ENCODE data around the gene SBSN.

SBSN gene

GRCh38 chr19:35509018-35509652 lies 19.0 kb downstream of the SBSN start:
- DNase-seq (ENCODE audit: low spot score): peak; percentile 68
- FAIRE-seq: no peak

DNA sequence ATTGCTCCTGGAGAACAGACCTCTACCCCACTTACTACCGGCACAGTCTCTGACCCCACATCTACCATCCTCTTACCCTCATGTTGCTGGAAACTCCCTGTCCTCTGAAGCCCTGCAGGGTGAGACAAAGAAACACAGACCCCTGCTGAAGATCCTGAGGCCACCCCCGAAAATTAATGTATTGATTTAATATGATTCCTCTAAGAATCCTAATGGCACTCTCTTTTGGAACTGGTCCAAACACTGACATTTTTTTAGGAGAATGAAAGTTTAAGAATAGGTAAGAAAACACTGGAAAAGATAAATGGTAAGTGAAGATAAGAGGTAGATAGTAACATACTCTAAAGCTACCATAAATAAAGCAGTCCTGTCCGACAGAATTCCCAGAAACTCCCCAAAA lies 20.0 kb downstream of the SBSN start:
- no peak for FAIRE-seq
- DNase-seq (ENCODE audit: low spot score): no peak

DNA sequence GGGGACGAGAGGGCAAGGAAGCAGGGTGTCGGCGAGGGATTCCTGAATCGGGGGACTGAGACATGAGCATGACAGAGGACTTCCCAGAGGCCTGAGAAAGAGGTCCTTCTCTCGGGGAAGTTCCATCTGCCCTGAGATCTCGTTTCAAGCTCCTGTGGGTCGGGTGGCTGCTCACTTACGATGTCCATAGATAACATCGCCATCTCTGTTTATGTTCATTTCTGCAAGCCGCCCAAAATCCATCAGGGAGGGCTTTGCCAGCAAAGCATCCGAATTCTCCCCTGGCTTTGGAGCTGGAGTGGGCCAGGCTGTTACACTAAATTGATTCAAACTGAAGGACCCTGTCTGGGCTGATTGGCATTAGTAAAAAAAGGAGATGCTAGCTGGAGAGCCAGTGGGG lies 20.6 kb downstream of the SBSN start:
- DNase-seq (ENCODE audit: low spot score) (no peak), FAIRE-seq (no peak)

- DNase-seq (ENCODE audit: low spot score): no peak
These were observed 22.1 kb downstream of the SBSN start for GRCh38 chr19:35506011-35506410.

DNA sequence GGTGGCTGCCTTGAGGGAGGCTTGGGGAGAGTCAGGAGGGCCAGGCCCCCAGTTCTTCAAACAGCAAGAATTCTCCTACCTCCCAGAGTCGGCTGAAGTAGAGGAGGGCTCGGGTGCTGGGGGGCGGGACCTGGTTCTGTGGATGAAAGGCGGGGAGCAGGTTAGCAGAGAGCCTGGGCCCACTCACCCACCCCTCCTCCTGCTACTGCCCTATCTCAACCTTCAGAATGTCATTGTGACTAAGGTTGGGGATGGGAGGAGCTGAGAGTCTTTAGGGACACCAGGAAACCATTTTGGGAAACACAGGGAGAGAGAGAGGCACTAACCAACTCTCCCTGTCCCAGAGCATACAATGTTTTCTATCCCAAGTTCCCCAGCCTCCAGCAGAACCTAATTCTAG lies 25.4 kb downstream of the SBSN start:
- no peak for DNase-seq (ENCODE audit: low spot score)
- FAIRE-seq: no peak

More at GRCh38 chr19:35506011-35506410, 22.1 kb downstream of the SBSN start:
- no peak for FAIRE-seq

- FAIRE-seq: no peak
- DNase-seq (ENCODE audit: low spot score): peak; percentile 57
These were observed 26.4 kb downstream of the SBSN start for GRCh38 chr19:35501684-35502083.

DNA sequence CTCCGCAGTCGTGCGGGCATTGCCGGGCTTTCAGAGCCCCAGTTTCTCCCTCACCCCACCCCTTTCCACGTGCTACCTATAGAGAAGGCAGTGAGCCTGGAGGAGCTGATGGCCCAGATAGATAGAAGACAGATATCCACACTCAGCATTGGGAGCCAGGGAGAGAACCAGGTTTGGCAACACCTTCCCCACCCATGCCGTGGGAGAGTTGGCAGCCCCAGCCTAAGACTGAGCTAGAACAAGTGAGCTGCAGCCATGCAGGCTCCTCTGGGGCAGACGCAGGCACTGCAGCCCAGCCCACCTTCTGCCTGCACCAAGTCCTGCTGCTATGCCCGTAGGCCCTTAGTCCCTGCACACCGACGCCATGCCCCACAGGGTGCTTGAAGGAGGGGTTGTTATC lies 27.5 kb downstream of the SBSN start:
- FAIRE-seq (no peak), DNase-seq (ENCODE audit: low spot score) (no peak)

GRCh38 chr19:35498984-35499527 lies 29.1 kb downstream of the SBSN start:
- DNase-seq (ENCODE audit: low spot score) (no peak), FAIRE-seq (no peak)

DNA sequence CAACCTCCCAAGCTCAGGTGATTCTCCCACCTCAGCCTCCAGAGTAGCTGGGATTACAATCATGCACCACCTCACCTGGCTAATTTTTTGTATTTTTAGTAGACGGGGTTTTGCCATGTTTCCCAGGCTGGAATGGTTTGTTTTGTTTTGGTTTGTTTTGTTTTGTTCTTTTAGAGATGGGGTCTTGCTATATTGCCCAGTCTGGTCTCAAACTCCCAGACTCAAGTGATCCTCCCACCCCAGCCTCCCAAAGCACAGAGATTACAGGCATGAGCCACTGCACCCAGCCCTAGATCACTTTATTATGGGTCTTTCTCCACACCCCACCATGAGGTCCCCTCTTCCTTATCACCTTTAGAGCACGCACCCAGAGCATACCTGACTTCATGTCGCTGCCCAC lies 29.9 kb downstream of the SBSN start:
- DNase-seq (ENCODE audit: low spot score): no peak
- FAIRE-seq: no peak

DNA sequence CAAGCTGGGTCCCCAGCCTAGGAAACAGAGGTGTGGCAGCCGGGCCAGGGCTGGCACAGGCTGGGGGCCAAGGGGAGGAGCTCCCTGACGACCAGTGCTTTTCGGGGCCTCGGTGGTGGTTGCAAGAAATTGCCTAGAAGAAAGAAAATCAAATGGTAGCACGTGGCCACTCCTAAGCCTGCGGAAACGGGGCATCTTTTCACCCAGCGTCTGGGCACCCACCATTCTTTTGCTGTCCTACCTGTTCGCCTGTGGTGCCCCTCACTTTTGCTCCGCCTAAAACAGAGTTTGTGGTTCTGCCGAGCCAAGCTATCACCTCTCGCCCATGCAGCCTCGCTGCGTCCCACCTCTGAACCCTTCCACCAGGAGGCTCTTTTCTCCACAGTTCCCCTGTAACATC lies 30.7 kb downstream of the SBSN start:
- DNase-seq (ENCODE audit: low spot score) (no peak), FAIRE-seq (no peak)

GRCh38 chr19:35495107-35496064 lies 32.7 kb downstream of the SBSN start:
- DNase-seq (ENCODE audit: low spot score): peak; percentile 89
- peak; percentile 91 for FAIRE-seq

DNA sequence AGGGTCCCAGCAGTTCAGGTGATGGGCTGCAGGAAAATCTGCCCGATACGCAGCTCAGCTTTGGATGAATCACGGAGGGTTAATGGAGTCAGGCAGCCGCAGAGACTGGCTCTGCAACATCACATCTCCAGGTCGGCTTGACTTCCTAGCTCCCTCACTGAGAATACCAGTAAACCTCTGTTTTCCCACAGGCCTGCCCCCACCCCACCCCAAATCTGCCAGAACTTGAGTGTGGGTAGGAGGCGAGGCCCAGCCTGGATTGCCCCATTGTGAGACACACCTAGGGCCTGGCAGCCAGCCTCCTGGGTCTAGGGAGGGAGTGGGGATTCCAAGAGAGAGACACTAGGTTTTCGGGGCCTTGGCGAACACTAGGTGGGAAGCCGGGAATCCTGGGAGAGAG lies 34.1 kb downstream of the SBSN start:
- FAIRE-seq (no peak), DNase-seq (ENCODE audit: low spot score) (no peak)

- FAIRE-seq: peak; percentile 52
- no peak for DNase-seq (ENCODE audit: low spot score)
These were observed 36.2 kb downstream of the SBSN start for GRCh38 chr19:35491836-35492360.

DNA sequence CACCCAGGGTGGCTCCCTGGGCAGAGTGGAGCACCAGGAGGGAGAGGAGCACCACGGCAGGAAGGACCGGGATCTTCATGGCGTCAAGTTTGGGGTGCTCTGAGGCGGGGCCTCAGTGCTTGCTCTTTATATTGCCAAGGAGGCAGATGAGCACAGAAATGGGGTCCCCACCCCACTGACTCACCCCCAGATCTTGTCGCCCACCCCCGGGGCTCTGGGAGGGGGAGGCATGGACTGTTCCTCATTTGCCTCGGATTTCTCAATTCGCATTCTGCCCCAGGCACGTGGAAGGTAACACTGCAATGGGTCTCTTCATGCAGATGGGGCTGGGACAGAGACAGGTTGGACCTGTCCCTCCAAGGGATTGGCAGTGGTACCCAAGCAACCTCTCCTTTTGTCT lies 37.7 kb downstream of the SBSN start, which contains the start of gene KRTDAP:
Gene KRTDAP, minus strand, starts transcription at position 101 of the 400 bp plus-strand sequence. Its CDS starts 22 bp downstream, at position 79.
- DNase-seq (ENCODE audit: low spot score): no peak
- no peak for FAIRE-seq

GRCh38 chr19:35488677-35489076 lies 39.4 kb downstream of the SBSN start:
- FAIRE-seq (no peak), DNase-seq (ENCODE audit: low spot score) (no peak)

- DNase-seq (ENCODE audit: low spot score): no peak
- no peak for FAIRE-seq
These were observed 40.4 kb downstream of the SBSN start for GRCh38 chr19:35487656-35488182.

DNA sequence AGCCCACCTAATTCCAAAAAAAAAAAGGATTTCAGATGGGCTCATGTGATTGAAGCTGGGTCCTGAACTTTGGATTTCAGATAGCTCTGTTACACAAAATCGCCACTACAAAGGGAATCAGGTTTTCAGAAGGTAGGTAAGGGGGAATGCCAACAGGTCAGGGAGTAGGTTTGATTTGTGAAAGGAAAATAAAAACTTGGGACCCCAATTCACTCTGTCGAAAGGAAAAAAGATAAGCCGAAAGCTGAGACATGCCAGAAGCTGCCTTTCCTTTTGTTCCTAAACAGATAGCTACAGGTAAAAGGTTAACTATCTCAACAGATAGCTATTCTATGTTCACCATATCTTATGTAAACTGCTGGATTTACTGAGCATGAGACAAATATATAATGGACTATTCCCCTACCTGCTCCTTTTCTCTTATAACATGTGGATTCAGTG lies 41.8 kb downstream of the SBSN start:
- FAIRE-seq: no peak

GRCh38 chr19:35484252-35485036 lies 43.7 kb downstream of the SBSN start:
- FAIRE-seq (no peak), DNase-seq (ENCODE audit: low spot score) (no peak)

More for the DNA sequence above, 41.8 kb downstream of the SBSN start:
- DNase-seq (ENCODE audit: low spot score): no peak

DNA sequence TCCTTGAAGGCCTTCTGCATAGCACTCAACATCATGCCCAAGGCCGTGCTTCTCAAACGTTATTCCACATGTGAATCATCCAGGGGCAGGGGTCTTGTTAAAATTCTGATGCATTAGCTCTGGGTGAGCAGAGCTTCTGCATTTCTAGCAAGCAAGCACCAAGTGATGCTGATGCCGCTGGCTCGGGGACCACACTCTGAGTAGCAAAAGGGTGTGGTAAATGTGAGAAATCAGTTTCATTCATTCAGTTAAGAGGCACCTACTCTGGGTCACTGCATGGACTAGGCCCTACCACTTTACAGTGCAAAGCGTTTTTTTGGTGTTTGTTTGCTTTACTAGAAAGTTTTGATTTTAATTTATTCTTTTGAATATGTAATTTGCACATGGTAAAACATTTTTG lies 45.0 kb downstream of the SBSN start:
- FAIRE-seq: no peak
- DNase-seq (ENCODE audit: low spot score): no peak

- no peak for FAIRE-seq
- no peak for DNase-seq (ENCODE audit: low spot score)
These were observed 49.1 kb downstream of the SBSN start for GRCh38 chr19:35478794-35479677.
